GM19455 (cell line): Measurements from ENCODE around the gene EFNA1.
"Not testable (repeated sequence)": the region's sequence is repeated elsewhere in the genome, so short reads cannot be mapped to it uniquely, and the experiment has no call there.

ENCODE experiments used
- ATAC-seq: cut with Tn5 transposase; IDR thresholded peaks from one replicate; pipeline ENCODE4 v1.9.1; 2021; ENCODE audit not compliant: unreplicated experiment

The EFNA1 gene

DNA sequence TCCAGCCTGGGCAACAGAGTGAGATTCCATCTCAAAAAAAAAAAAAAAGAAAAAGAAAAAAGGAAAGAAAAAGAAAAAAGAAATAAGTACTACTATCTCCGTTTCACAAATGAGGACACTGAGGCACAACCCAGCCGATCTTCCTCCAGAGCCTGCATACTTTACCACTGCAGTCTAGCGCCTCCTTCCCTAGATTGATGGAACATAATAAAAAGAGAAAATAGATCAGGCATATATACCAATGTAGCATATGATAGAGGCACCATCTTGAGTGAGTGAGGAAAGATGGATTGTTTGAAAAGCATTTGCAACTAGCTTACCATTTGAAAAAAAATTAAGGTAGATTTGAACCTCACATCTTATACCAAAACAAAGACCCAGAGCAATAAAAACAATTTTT is 17.8 kb downstream of the EFNA1 start:
- no peak for ATAC-seq

DNA sequence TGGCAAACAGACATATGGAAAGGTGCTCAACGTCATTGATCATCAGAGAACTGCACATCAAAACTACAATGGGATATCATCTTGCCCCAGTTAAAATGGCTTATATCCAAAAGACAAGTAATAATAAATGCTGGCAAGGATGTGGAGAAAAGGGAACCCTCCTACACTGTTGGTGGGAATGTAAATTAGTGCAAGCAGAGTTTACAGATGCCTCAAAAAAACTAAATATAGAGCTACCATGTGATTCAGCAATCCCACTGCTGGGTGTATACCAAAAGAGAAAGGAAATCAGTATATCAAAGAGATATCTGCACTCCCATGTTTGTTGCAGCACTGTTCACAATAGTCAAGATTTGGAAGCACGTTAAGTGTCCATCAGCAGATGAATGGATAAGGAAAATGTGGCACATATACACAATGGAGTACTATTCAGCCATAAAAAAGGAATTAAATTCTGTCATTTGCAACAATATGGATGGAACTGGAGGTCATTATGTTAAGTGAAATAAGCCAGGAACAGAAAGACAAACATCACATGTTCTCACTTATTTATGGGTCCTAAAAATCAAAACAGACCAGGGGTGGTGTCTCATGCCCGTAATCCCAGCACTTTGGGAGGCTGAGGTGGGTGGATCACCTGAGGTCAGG is 28.4 kb downstream of the EFNA1 start:
- ATAC-seq = not testable (repeated sequence)

DNA sequence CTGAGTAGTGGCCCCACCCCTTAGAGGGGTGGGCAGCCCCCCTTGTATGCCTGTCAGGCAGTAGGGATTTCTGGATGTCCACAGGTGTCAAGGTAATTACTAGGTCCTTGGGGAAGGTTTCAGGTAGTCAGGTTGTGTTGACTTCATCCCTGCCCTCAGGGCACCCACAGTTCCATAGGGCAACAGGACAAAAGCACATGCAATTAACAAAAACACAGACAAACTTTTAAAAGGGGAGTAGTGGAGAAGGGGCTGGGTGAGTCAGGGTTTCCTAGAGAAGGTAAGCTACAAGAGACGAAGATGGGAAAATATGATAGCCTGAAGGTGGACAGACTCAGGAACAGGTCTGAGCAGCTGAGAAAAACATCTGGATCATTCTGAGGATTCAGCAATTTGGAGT is 31.3 kb downstream of the EFNA1 start:
- ATAC-seq = no peak

DNA sequence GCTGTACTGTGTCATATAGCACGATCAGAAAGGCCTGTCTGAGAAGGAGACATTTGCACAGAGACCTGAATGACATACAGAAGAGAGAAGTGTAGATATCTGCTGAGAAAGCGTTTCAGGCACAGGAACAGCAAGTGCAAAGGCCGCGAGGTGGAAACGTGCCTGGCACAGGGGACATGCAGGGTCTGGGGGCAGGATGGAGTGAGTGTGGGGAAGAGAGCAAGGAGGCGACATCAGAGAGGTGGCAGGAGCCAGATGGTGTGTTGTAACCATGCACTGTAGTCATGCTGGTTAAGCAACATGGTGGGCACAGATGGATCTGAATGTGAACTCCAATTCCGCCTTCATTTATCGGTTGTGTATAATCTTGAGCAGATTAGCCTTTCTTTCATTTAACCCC is 32.5 kb downstream of the EFNA1 start:
- no peak for ATAC-seq

DNA sequence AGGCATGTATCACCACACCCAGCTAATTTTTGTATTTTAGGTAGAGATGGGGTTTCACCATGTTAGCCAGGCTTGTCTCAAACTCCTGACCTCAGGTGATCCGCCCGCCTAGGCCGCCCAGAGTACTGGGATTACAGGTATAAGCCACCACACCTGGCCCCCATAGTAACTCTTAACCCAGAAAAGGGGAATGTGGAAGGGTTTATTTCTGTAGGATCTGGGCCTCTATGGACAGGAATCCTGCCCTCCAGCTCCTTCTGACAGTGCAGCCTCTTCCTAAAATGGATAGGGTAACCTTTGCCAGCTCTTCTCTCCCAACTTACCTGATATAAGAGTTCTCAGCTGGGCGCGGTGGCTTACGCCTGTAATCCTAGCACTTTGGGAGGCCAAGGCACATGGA is 35.0 kb downstream of the EFNA1 start:
- not testable (repeated sequence) for ATAC-seq

DNA sequence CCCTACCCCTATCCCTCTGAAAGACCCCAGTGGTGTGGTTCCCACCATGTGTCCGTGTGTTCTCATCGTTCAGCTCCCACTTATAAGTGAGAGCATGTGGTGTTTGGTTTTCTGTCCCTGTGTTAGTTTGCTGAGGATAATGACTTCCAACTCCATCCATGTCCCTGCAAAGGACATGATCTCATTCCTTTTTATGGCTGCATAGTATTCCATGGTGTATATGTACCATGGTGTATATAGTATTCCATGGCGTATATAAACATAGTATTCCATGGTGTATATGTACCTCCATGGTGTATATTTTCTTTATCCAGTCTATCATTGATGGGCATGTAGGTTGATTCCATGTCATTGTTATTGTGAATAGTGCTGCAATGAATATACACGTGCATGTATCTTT is 36.1 kb downstream of the EFNA1 start:
- not testable (repeated sequence) for ATAC-seq

DNA sequence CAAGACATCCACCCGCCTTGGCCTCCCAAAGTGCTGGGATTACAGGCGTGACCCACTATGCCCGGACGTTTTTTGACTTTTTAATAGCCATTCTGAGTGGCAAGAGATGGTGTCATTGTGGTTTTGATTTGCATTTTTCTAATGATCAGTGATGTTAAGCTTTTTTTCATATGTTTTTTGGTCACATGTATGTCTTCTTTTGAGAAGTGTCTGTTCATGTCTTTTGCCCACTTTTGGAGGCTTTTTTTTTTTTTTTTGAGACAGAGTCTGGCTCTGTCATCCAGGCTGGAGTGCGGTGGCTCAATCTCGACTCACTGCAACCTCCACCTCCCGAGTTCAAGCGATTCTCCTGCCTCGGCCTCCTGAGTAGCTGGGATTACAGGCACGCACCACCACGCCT is 36.9 kb downstream of the EFNA1 start:
- ATAC-seq = not testable (repeated sequence)

DNA sequence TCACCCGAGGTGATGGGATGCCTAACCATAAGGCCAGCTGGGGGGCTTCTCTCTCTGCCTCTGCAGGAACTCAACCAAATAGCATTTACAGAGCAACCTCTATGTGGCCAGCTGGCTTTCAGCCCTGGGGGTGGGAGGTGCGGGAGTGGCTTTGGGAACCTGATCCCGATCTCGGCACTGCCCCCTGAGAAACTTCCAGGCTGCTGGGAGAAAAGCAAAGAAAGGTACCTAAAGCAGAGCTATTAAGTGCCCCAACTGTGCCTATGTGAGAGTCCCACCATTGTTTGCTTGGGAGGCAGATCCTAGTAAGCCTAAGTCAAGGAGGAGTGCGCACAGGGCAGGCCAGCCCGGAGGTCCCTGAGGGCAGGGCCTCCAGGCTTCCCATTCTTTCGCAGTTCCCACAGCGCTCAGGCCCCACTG is 38.4 kb downstream of the EFNA1 start:
- ATAC-seq = no peak

DNA sequence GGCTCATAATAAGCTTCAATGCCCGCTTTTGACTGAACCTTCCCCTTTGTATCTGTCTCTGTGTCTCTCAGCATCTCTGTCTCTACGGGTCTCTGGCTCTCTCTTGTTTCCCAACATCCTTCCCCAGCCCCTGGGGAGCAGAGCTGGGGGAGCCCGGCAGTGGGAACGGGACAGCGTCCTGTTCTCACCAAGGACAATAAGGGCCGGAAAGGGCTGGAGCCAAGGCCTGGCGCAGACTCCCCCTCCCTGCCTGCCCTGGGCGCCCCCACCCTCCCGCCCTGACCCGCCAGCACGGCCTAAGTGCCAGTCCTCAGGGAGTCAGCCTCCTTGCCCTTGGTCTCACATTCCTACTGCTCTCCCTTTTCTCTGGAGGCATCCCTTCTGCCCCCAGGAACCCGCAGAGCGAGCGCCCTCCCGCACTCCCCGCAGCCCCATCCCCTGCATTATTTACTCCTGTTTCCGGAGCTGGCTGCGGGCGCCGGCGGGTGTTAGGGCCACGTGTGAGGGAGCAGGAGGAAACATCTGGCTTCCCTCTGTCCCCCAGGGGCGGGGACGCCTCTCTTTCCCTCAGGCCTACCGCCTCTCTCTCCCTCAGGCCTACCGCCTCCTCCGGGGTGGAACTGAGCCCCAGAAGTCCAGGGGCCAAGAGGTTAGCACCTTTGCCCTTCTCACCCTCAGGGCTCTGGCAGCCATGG is 38.9 kb downstream of the EFNA1 start:
- no peak for ATAC-seq

DNA sequence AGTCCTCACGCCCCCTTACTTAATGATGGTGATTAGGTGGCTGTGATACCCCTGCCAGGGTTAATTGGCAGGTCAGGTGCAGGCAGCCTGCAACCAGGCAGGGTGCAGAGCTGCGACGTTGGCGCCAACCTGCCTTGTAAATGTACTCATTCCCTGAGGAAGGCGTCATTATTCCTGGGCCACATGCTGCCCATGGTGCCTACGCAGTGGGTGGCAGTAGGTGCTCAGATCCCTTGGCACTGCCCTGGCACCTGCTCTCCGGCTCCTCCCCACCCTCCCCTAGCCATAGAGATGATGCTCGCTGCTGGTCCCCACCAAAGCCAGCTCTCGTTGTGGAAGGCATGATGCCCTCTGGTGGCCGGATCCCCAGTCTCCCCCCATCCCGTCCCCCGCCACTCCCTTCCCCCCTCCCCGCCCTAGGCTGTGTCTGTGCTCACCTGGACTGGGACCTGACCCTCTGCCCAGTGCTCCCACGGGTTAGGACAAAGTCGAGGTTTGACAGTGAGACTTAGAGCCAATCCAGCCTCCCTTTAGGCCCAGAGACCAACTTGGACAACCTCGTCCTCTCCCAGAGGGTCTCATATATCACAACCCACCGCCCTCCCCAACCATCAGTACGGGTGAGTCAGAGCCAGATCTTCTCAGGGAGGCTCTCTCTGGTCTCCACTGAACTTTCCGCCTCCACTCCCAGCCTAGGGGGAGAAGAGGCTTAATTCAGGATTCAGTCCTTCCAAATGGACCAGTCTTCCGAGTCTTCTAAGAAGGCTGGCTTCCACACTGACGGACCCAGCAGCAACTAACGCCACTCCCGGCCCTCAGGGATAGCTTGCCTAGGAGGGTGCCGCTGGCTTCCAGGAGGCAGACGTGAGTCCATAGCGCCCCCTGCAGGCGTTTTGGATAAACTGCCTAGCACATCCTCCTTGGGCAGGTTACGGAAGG is 39.8 kb downstream of the EFNA1 start:
- no peak for ATAC-seq

DNA sequence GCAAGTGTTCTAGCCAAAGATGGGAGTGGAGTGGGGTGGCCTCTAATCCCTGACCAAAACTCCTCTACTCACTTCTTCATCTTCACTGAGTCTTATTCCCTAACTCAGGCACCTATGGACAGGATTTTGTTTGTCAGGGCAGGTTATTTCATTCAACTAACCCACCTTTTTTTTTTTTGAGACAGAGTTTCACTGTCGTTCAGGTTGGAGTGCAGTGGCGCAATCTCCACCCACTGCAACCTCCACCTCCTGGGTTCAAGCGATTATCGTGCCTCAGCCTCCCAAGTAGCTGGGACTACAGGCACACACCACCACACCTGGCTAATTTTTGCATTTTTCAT is 40.4 kb downstream of the EFNA1 start:
- not testable (repeated sequence) for ATAC-seq

DNA sequence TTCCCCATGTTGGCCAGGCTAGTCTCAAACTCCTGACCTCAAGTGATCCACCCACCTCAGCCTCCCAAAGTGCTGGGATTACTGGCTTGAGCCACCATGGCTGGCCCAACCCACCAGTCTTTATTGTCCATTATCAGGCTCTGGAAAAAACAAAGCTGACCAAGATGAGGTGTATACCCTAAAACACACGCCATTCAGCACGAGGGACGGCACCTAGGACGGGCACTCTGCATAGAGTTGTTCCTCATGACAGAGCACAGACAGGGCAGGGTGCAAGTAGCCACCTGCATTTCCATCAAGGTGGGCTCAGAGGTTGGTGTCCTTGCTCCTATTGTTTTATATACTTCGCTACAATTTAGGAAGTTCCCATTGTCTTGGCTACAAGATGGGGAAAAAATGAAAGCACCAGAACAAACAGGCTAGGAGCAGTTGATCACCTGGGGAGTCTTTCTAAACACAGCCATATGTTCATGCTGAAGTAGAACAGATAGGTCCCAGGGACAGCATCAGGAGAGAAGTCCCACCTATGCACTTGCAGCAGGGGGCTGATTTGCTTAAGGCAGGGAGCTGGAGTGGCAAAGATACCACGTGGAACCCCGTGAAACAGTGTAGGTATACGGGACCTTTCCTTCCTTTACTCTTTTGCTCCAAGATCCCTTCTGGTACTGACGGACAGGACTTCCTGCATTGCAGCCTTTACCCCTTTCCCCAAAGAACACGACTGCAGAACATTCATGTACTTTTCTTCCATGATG is 41.0 kb downstream of the EFNA1 start:
- ATAC-seq = no peak

DNA sequence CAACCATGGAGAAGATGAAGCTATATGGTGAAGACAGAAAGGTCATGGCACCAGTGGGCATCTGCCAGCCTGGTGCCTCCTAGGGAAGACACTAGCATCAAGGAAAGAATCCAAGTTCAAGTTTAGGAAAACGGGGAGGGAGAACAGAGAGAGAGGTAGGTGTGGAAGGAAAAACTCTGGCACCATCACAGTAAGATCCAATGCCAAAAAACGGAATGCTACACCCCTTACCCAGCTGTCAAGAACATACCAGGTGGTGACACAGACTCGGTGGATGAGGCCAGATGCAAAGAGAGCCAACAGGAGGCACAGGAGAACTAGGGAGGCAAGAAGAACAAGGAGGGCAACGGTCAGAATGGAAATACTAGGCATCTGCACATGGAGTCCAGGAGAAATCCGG is 41.9 kb downstream of the EFNA1 start:
- ATAC-seq = no peak

DNA sequence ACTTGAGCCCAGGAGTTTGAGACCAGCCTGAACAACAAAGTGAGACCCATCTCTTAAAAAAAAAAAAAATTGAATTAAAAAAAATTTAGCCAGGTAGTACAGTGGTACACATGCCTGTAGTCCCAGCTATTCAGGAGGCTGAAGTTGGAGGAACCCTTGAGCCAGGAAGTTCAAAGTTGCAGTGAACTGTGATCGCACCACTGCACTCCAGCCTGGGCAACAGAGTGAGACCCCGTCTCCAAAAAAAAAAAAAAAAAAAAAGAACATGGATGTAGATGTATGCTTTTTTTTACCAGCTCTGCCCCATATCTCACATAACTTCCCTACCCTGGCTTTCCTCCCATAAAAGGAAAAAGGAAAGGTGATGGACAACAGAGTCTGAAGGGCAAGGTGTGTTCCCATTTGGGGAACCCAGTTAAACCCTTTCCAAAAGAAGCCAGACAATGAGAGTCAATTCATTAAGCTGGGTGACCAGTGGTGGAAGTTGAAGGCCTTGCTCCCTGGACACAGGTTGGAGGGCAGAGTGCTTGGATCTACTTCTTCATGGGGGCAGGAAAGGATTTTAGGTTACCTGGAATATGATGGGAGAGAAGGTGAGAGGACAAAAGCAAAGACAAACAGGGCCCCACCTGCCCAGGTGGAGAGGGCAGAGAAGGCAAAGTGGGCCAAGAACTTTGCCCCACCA is 42.6 kb downstream of the EFNA1 start:
- ATAC-seq = no peak

DNA sequence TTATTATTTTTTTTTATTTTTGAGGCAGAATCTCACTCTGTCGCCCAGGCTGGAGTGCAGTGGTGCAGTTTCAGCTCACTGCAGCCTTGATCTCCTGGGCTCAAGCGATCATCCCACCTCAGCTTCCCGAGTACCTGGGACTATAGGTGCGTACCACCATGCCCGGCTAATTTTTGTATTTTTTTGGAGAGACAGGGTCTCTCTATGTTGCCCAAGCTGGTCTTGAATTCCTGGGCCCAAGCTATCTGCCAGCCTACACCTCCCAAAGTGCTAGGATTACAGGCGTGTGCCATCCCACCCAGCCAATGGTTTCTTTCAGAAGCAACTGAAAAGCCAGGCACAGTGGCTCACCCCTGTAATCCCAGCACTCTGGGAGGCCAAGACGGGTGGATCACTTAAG is 43.1 kb downstream of the EFNA1 start:
- no peak for ATAC-seq

DNA sequence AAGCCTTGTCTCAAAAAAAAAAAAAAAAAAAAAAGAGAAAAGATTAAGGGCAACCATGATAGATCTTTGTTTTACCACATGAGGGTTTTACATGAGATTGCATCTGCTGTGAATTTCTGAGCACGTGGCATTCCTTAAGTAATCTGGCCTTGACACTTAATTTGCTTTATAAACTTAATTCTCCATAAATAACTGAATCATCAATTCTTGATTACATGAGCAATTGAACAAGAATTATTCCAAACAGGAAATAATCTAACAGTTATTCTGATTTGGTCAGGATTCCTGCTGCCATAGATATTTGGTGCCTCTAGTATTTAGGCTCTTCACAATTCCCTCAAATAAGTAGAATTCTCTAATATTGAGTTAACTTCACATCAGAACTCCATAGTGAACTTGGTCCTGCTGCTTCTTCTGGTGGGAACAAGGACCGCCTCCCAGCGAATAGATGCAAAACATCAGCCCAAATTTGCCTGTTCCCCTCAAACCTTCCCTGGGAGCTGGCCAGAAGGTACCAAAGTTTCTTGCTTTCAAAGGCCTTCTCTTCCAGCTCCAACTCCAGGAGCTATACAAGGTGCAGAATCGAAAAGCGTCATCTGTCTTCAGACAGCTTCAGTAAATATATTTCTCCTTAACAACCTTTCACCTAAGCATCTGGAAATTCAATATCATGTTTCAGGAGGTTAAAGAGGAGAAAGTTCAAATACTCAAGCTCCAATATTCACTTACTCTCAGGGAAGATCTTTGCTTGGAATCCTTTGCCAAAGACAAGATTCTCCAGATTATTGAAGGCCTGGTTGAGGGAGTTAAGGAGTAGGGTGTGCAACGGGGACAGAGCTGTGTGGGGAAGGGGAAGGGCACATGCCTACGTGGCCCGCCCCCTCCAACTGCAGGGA is 44.4 kb downstream of the EFNA1 start:
- peak; percentile 10 for ATAC-seq

DNA sequence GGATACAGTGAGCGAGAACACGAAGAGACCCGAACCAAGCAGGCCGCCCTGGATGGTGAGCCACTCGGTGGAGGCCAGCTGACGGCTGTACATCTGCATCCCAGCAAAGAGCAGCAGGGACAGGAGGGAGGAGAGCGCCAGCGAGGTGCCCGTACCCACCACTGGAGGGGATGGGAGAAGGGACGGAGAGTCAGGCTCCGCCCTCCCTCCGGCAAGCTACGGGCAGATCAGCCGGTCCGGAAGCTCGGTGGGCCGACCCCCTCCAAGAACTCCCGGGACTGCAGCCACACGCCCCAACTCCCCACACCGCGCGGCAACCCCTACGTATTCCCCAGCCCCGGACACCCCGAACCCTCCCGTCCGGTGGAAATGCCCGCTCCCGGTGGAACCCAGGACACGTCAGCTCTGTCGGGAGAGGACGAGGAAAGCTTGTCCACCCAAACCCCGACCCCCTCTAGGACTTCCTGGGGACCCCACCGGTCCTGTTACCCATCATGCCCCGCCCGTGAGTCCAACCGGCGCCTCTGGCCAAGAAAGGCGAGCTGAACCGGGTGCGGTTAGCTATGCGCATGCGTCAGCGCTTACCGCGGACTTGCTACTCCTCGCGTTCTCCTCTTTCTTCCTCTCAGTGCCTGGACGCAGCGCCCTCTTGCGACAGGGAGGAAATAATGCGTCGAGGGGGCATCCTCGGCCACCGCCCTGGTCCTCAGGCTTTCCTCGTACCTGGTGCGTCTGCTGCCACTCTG is 45.2 kb downstream of the EFNA1 start, which contains the start of gene KRTCAP2:
TSS of gene KRTCAP2 (minus strand) at position 573 of the 746 bp plus-strand sequence. CDS start at position 493, 80 bp downstream.
- peak; percentile 63 for ATAC-seq

DNA sequence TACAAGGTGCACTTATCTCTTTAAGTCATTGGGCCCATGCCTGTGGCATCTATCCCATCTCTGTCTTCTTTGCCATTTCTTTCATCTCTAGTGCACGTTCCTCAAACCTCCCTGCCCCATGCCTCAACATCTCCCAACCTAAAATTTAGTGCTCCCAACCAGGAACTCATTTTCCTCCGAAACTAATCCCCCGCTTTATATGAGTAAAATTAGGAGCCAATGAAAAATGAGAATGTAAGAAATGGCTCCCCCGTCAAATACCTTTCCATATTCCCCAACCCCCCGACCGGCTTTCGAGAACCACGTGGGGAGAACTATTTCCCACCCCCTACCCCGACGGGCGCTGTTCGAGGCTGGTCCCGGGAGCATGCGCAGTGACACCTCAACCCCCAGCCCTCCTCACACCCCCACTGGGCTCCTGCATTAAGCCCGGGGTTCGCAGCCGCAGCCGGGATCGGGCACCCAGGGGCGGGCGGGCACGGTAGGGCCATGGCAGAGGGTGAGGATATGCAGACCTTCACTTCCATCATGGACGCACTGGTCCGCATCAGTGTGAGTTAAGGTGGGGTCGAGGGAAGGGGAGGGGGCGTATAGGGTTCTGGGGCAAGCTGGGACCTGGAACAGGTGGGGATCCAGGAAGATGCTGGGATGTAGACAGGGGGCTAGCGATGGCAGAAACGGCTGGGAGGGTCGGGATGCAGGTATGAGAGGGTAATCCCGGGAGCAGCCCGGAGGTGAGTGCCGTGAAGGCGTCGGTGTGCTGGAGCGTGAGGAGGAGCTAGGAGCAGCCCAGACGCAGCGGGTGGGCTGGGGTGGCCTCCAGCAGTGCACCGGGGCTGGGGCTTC is 46.0 kb downstream of the EFNA1 start, which contains the start of gene TRIM46:
TSS of gene TRIM46 (plus strand) at position 372 of the 846 bp plus-strand sequence. CDS start at position 490, 118 bp downstream.
- ATAC-seq = no peak
